Measurements from ENCODE around the gene TAP1.

DNA sequence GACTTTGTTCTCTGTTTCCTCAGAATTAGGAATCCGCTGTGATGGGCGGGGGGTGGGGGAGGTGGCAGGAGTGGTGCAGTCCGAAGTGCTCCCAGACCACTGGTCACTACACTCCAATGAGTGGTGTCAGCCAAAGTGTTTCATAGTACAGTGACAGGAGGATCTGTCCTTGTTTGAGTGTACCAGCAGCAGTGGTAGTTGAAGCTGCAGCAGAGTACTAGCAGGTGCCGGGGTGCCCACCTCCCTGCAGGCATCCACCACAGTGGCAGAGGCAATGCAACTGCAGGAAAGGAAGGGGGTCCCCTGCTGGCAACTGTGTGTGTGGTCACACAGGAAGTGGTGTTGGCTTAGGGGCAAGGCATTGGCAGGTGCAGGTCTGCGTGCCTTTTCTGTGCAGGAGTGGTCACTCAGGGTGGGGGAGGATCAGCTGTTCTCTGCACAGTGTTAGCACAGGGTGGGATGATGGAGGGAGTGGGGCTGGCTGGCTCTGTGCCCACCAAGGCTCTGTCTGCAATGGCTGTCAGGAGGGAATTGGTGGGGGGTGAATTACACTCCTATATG, 46.4 kb downstream of the TAP1 start:
- TF ChIP-seq, protein P1, sequence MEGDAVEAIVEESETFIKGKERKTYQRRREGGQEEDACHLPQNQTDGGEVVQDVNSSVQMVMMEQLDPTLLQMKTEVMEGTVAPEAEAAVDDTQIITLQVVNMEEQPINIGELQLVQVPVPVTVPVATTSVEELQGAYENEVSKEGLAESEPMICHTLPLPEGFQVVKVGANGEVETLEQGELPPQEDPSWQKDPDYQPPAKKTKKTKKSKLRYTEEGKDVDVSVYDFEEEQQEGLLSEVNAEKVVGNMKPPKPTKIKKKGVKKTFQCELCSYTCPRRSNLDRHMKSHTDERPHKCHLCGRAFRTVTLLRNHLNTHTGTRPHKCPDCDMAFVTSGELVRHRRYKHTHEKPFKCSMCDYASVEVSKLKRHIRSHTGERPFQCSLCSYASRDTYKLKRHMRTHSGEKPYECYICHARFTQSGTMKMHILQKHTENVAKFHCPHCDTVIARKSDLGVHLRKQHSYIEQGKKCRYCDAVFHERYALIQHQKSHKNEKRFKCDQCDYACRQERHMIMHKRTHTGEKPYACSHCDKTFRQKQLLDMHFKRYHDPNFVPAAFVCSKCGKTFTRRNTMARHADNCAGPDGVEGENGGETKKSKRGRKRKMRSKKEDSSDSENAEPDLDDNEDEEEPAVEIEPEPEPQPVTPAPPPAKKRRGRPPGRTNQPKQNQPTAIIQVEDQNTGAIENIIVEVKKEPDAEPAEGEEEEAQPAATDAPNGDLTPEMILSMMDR (IDR thresholded peaks at IDR 0.05), result no peak
- TF ChIP-seq EZH2 (IDR thresholded peaks at IDR 0.05; ENCODE audit: borderline replicate concordance, insufficient read depth, low read depth, low read length, poor library complexity, severe bottlenecking), result no peak
